Pancreas (tissue), 10 donors: ENCODE measurements around the gene ANG. TPM values are rescaled to one million over a fixed set of nuclear protein-coding genes. Genes with fewer than 3 reads are reported as not detected.

ENCODE experiments used
- ATAC-seq, 4 donors: fragments of 200-7000 bp; cut with Tn5 transposase; one replicate each; pipeline versions ENCODE4 v1.8.0 to v1.9.1; 2020; ENCODE audit warnings: mild to moderate bottlenecking in 4 of 4, moderate library complexity in 4 of 4
- DNase-seq, 6 donors: peaks; one replicate each; pipeline ENCODE4 v3.0.0-alpha.2; 2020
- FAIRE-seq: peaks from 2 replicates; lab custom pipeline; 2012; peaks lifted over from hg19 to GRCh38; lab: Jason Lieb, UNC
- H3K27ac ChIP-seq, 4 donors: fragments of 200-600 bp; sonication (generic); 1 replicate in 3 of 4; 2 replicates in 1 of 4; pipeline versions ENCODE4 v1.5.0 to v1.8.0; 2020
- H3K27me3 ChIP-seq, 4 donors: fragments of 200-600 bp; one replicate each; pipeline ENCODE4 v1.8.0; 2021
- H3K36me3 ChIP-seq, 3 donors: fragments of 200-600 bp; sonication (generic) in 1 of 3; one replicate each; pipeline versions ENCODE4 v1.5.0 to v1.8.0; 2020 to 2021
- H3K4me1 ChIP-seq, 3 donors: fragments of 200-600 bp; one replicate each; pipeline ENCODE4 v1.8.0; 2021
- H3K4me3 ChIP-seq, 4 donors: fragments of 200-600 bp; sonication (generic) in 2 of 4; one replicate each; pipeline versions ENCODE4 v1.5.0 to v1.8.0; 2020 to 2021
- H3K9me3 ChIP-seq, 4 donors: fragments of 200-600 bp; one replicate each; pipeline ENCODE4 v1.8.0; 2021
- CTCF ChIP-seq, 4 donors: fragments of 200-600 bp; sonication (generic) in 3 of 4; IDR thresholded peaks; one replicate each; pipeline versions ENCODE4 v1.5.0 to v1.8.0; 2021; ENCODE audit warnings: antibody characterized with exemption in 4 of 4
- WGBS, 2 donors: extraction: QIAGEN DNeasy Blood & Tissue Kit; methylation state at CpG; one replicate each; pipeline ENCODE4 v1.1.7; 2013; 5-methylcytosine and 5-hydroxymethylcytosine counted together
- intact Hi-C, 3 donors: fragments of 100-400 bp; cut with DNase I; formaldehyde crosslinking; loops; one replicate each; pipeline versions ENCODE4 v1.11.1 to v1.14.2; 2022
- polyA plus RNA-seq, 2 donors: library from polyadenylated mRNA; stranded (reverse); fragments of 200-250 nt; gene quantifications; one replicate each; pipeline ENCODE4 v1.2.3, GENCODE V29; 2013
- total RNA-seq, 6 donors: library from RNA; stranded (reverse); fragmentation: NEBNext Ultra II Directional in 4 of 6; extraction: Animal tissue kit (Norgen Biotek cat#: 25700) in 4 of 6; gene quantifications; one replicate each; pipeline versions ENCODE4 v1.2.1 to v1.2.4, GENCODE V29; 2021 to 2023
- donor health status: healthy with polysubstance abuse.
- donor health status: DM: no; HTN: no; CAD: no; lungs with moderate emphysema.
- donor health status: DM: no; HTN: no; CAD: no.
- donor health status: control.
- donor health status: control.
- donor health status: Bipolar disorder and iron deficiency.
- donor health status: DM: yes; HTN: yes; CAD: no.
- donor health status: DM: no; HTN: no; CAD: no.
- donor health status: DM: no; HTN: no; CAD: no.
- donor health status: DM: yes; HTN: yes; CAD: no.

The ANG gene
- total and polyA plus RNA-seq, 8 donors: 9.8 to 16.0 (median 13.3) TPM

- 0% methylated on average over 38 of the region's 38 CpGs for WGBS, 2 donors
- Histone ChIP-seq H3K36me3 (no peaks in the 10 kb centered on the region), H3K9me3 (no peaks in the 10 kb centered on the region), H3K4me3 (peak overlapping the region; percentile 54 to 65 (median 56)), H3K4me1 (peaks cover 12 to 36% (median 20%) of the 10 kb centered on the region in 3 donors), H3K27me3 (no peaks in the 10 kb centered on the region), H3K27ac (peak overlapping the region; percentile 96 to 99 (median 99))
- FAIRE-seq (no peak), DNase-seq (peak; percentile 66 to 86 (median 76)), ATAC-seq (peak; percentile 41 to 59 (median 52))
- intact Hi-C loops: loop anchor here in 1 of 3 donors (10.0 kb wide), 1 partner anchor 69 kb away; no protein-coding TSS in a partner anchor
- TF ChIP-seq CTCF (IDR thresholded peaks at IDR 0.05): no peak
Observed at GRCh38 chr14:20683125-20683890, 5.3 kb upstream of the ANG start.

GRCh38 chr14:20683891-20684661 is 4.5 kb upstream of the ANG start, which contains the start of gene RNASE4:
Gene RNASE4 (plus strand): TSS chr14:20684560. CDS start chr14:20699372, 14,812 bp downstream.
- Histone ChIP-seq H3K27ac (peak within 1 kb of the TSS; percentile 96 to 99 (median 99)), H3K4me3 (peak within 1 kb of the TSS; percentile 20 to 65 (median 56)), H3K9me3 (no peaks in the 10 kb centered on the region), H3K27me3 (no peaks in the 10 kb centered on the region), H3K36me3 (no peaks in the 10 kb centered on the region), H3K4me1 (peaks cover 20 to 44% (median 27%) of the 10 kb centered on the region in 3 donors)
- ATAC-seq: peak; percentile 37 to 52 (median 48)
- peak; percentile 80 to 91 (median 84) for DNase-seq
- no peak for FAIRE-seq
- WGBS, 2 donors: 0 to 1% methylated on average over 42 of the region's 42 CpGs
- no peak for TF ChIP-seq CTCF (IDR thresholded peaks at IDR 0.05)
- intact Hi-C loops: loop anchor here in 1 of 3 donors (10.0 kb wide), 1 partner anchor 69 kb away; no protein-coding TSS in a partner anchor

- WGBS, 2 donors: 7 to 9% methylated on average over 22 of the region's 22 CpGs
- no peak for TF ChIP-seq CTCF (IDR thresholded peaks at IDR 0.05)
- H3K36me3 ChIP-seq: no peaks in the 10 kb centered on the region
- no peaks in the 10 kb centered on the region for H3K27me3 ChIP-seq
- H3K4me3 ChIP-seq: peak overlapping the region; percentile 19 to 65 (median 56)
- intact Hi-C loops: loop anchor here in 1 of 3 donors (10.0 kb wide), 1 partner anchor 70 kb away; no protein-coding TSS in a partner anchor
- peak overlapping the region; percentile 96 to 99 (median 99) for H3K27ac ChIP-seq
- peak in 5 of 6 donors; percentile 47 to 62 (median 58) for DNase-seq
- no peaks in the 10 kb centered on the region for H3K9me3 ChIP-seq
- peaks cover 22 to 45% (median 27%) of the 10 kb centered on the region in 3 donors for H3K4me1 ChIP-seq
- no peak for FAIRE-seq
- peak in 2 of 4 donors; percentile 1 for ATAC-seq
Observed at GRCh38 chr14:20684662-20685456, 3.7 kb upstream of the ANG start.

GRCh38 chr14:20686386-20687143 is 2.0 kb upstream of the ANG start:
- peak overlapping the region; percentile 96 to 99 (median 99) for H3K27ac ChIP-seq
- peak; percentile 2 to 17 (median 8) for ATAC-seq
- no peaks in the 10 kb centered on the region for H3K27me3 ChIP-seq
- peak in 3 of 6 donors; percentile 28 to 68 (median 63) for DNase-seq
- 14 to 17% methylated on average over 7 of the region's 7 CpGs for WGBS, 2 donors
- H3K4me3 ChIP-seq: peak overlapping the region in 3 of 4 donors; percentile 9 to 65 (median 58)
- peaks cover 12 to 44% (median 31%) of the 10 kb centered on the region in 3 donors for H3K4me1 ChIP-seq
- intact Hi-C loops: loop anchor here in 1 of 3 donors (10.0 kb wide), 1 partner anchor 72 kb away; no protein-coding TSS in a partner anchor
- TF ChIP-seq CTCF (IDR thresholded peaks at IDR 0.05): no peak
- no peak for FAIRE-seq
- no peaks in the 10 kb centered on the region for H3K36me3 ChIP-seq
- H3K9me3 ChIP-seq: no peaks in the 10 kb centered on the region
